GM23338 (cell line): ENCODE data around the gene EXO1. TPM values are rescaled to one million over a fixed set of nuclear protein-coding genes. Genes with fewer than 3 reads are reported as not detected.

Experiments
- ATAC-seq: fragments of 200-7000 bp; cut with Tn5 transposase; 3 replicates; pipeline ENCODE4 v1.9.1; 2020
- DNase-seq: peaks from one replicate; pipeline ENCODE4 v3.0.0-alpha.2; 2015; ENCODE audit warnings: low spot score
- H2AFZ ChIP-seq: fragments of 200-600 bp; sonication (generic); 2 replicates; pipeline ENCODE4 v1.8.0; 2016; ENCODE audit warnings: antibody characterized with exemption, mild to moderate bottlenecking, moderate library complexity
- H3F3A ChIP-seq: fragments of 200-600 bp; sonication (generic); replicated peaks from 2 replicates; pipeline ENCODE4 v1.8.0; 2017; ENCODE audit warnings: antibody characterized with exemption, mixed run types, low read depth
- H3K27ac ChIP-seq: fragments of 200-600 bp; sonication (generic); 2 replicates; pipeline ENCODE4 v1.6.1; 2016; ENCODE audit warnings: low read depth
- H3K27me3 ChIP-seq: fragments of 200-600 bp; sonication (generic); 2 replicates; pipeline ENCODE4 v1.8.0; 2016; ENCODE audit warnings: mild to moderate bottlenecking, mixed run types, moderate library complexity; ENCODE audit not compliant: insufficient read depth
- H3K36me3 ChIP-seq: fragments of 200-600 bp; sonication (generic); 2 replicates; pipeline ENCODE4 v1.8.0; 2016; ENCODE audit warnings: mild to moderate bottlenecking; ENCODE audit not compliant: insufficient read depth
- H3K4me1 ChIP-seq: fragments of 200-600 bp; sonication (generic); 2 replicates; pipeline ENCODE4 v1.8.0; 2016; ENCODE audit warnings: mild to moderate bottlenecking, moderate library complexity; ENCODE audit not compliant: insufficient read depth
- H3K4me2 ChIP-seq: fragments of 200-600 bp; sonication (generic); 2 replicates; pipeline ENCODE4 v1.7.1; 2017; ENCODE audit warnings: mixed run types
- H3K4me3 ChIP-seq: fragments of 200-600 bp; sonication (generic); 2 replicates; pipeline ENCODE4 v1.6.1; 2016; ENCODE audit warnings: mixed run types
- H3K79me2 ChIP-seq: fragments of 200-600 bp; sonication (generic); replicated peaks from 2 replicates; pipeline ENCODE4 v1.8.0; 2017; ENCODE audit warnings: mild to moderate bottlenecking; ENCODE audit not compliant: insufficient read depth
- H3K9me2 ChIP-seq: fragments of 200-600 bp; sonication (generic); 2 replicates; pipeline ENCODE4 v1.8.0; 2017; ENCODE audit not compliant: insufficient read depth
- H4K20me1 ChIP-seq: fragments of 200-600 bp; sonication (generic); replicated peaks from 2 replicates; pipeline ENCODE4 v1.8.0; 2017; ENCODE audit warnings: mild to moderate bottlenecking; ENCODE audit not compliant: insufficient read depth
- H3K27ac Mint-ChIP-seq: 2 replicates; pipeline ENCODE4 v1.8.0; 2020; ENCODE audit warnings: inconsistent platforms, mild to moderate bottlenecking, moderate library complexity, mixed read lengths
- H3K27me3 Mint-ChIP-seq: 3 replicates; pipeline ENCODE4 v1.8.0; 2022; ENCODE audit warnings: low read depth, mild to moderate bottlenecking, moderate library complexity, mixed read lengths, inconsistent platforms; ENCODE audit not compliant: insufficient read depth, poor library complexity
- H3K36me3 Mint-ChIP-seq: 3 replicates; pipeline ENCODE4 v1.8.0; 2021; ENCODE audit warnings: low read depth, mild to moderate bottlenecking, inconsistent platforms, moderate library complexity, mixed read lengths
- H3K4me1 Mint-ChIP-seq: 3 replicates; pipeline ENCODE4 v1.8.0; 2020; ENCODE audit warnings: mild to moderate bottlenecking, inconsistent platforms, mixed read lengths
- H3K4me3 Mint-ChIP-seq: 3 replicates; pipeline ENCODE4 v1.8.0; 2021; ENCODE audit warnings: moderate library complexity, mild to moderate bottlenecking, inconsistent platforms, mixed read lengths
- H3K9me3 Mint-ChIP-seq: 3 replicates; pipeline ENCODE4 v1.8.0; 2020; ENCODE audit warnings: moderate library complexity, mild to moderate bottlenecking, inconsistent platforms, mixed read lengths
- CREB1 ChIP-seq: fragments of 250-450 bp; sonication (Bioruptor Pico); IDR thresholded peaks from 2 replicates; pipeline ENCODE4 v1.5.0; 2020; ENCODE audit warnings: low read depth, mild to moderate bottlenecking, moderate library complexity
- ETS1 ChIP-seq: IDR thresholded peaks from 2 replicates; pipeline ENCODE4 v1.6.1; 2016; ENCODE audit warnings: antibody characterized with exemption
- EZH2 ChIP-seq: fragments of 200-600 bp; sonication (generic); IDR thresholded peaks from one replicate; pipeline ENCODE4 v1.8.0; 2017; ENCODE audit warnings: antibody characterized with exemption, mild to moderate bottlenecking, low read depth; ENCODE audit not compliant: unreplicated experiment
- EZH2phosphoT487 ChIP-seq: fragments of 200-600 bp; sonication (generic); IDR thresholded peaks from one replicate; pipeline ENCODE4 v1.8.1; 2018; ENCODE audit warnings: antibody characterized with exemption; ENCODE audit not compliant: unreplicated experiment
- NANOG ChIP-seq: IDR thresholded peaks from 2 replicates; pipeline ENCODE4 v1.6.1; 2016; ENCODE audit warnings: antibody characterized with exemption, borderline replicate concordance
- POLR2AphosphoS5 ChIP-seq: IDR thresholded peaks from 2 replicates; pipeline ENCODE4 v1.6.1; 2016; ENCODE audit warnings: antibody characterized with exemption, low read depth
- STAT1 ChIP-seq: IDR thresholded peaks from one replicate; pipeline ENCODE4 v1.6.1; 2016; ENCODE audit warnings: antibody characterized with exemption; ENCODE audit not compliant: unreplicated experiment
- ZNF114 ChIP-seq: fragments of 250-450 bp; sonication (Bioruptor Pico); IDR thresholded peaks from 2 replicates; pipeline ENCODE4 v1.5.0; 2020; ENCODE audit warnings: mild to moderate bottlenecking, moderate library complexity
- ZNF331 ChIP-seq: fragments of 250-450 bp; sonication (Bioruptor Pico); IDR thresholded peaks from 2 replicates; pipeline ENCODE4 v1.5.0; 2020; ENCODE audit warnings: low read depth, mild to moderate bottlenecking, moderate library complexity
- ZNF462 ChIP-seq: fragments of 250-450 bp; sonication (Bioruptor Pico); IDR thresholded peaks from 2 replicates; pipeline ENCODE4 v1.5.0; 2020; ENCODE audit warnings: mild to moderate bottlenecking, moderate library complexity
- polyA plus RNA-seq: library from polyadenylated mRNA; unstranded; fragments of >200 nt; fragmentation: Nextera tagmentation; extraction: Ambion mirVana; gene quantifications from 2 replicates; pipeline ENCODE4 v1.2.1, GENCODE V29; 2016
- total RNA-seq: library from RNA; depleted of rRNA; stranded (reverse); fragments of >200 nt; shearing (Covaris generic); gene quantifications from 2 replicates; pipeline ENCODE4 v1.2.3, GENCODE V29; 2014
- TF ChIP-seq, protein P1 (sequence below), 2 experiments: fragments of 200-600 bp in 1 of 2; sonication (generic) in 1 of 2; conservative IDR thresholded peaks; 2 replicates each; pipeline versions ENCODE4 v1.5.1 to v1.6.1; 2016 to 2017; ENCODE audit warnings: antibody characterized with exemption in 2 of 2, low read depth in 2 of 2, mild to moderate bottlenecking in 2 of 2, moderate library complexity in 1 of 2

EXO1 gene
- total and polyA plus RNA-seq, 2 experiments from 2014 or later = 16.2 to 34.0 TPM

- TF ChIP-seq ZNF462 = no peak
- no peak for TF ChIP-seq EZH2
Observed at GRCh38 chr1:241846375-241846774, 1.6 kb upstream of the EXO1 start (continued).

- no peaks in the 10 kb centered on the region for H3K9me3 Mint-ChIP-seq
- Histone ChIP-seq H3K27ac (peak overlapping the region; percentile 86), H3K9me2 (no peaks in the 10 kb centered on the region)
- no peak for TF ChIP-seq NANOG
- TF ChIP-seq POLR2AphosphoS5 = no peak
- no peak for TF ChIP-seq ZNF114 (CRISPR knock-in tag)
- no peak for TF ChIP-seq ETS1
- no peak for TF ChIP-seq EZH2
- no peak for TF ChIP-seq ZNF331 (CRISPR knock-in tag)
- no peak for TF ChIP-seq STAT1
- TF ChIP-seq EZH2phosphoT487 = no peak
- TF ChIP-seq CREB1 (CRISPR knock-in tag) = no peak
- TF ChIP-seq, protein P1, sequence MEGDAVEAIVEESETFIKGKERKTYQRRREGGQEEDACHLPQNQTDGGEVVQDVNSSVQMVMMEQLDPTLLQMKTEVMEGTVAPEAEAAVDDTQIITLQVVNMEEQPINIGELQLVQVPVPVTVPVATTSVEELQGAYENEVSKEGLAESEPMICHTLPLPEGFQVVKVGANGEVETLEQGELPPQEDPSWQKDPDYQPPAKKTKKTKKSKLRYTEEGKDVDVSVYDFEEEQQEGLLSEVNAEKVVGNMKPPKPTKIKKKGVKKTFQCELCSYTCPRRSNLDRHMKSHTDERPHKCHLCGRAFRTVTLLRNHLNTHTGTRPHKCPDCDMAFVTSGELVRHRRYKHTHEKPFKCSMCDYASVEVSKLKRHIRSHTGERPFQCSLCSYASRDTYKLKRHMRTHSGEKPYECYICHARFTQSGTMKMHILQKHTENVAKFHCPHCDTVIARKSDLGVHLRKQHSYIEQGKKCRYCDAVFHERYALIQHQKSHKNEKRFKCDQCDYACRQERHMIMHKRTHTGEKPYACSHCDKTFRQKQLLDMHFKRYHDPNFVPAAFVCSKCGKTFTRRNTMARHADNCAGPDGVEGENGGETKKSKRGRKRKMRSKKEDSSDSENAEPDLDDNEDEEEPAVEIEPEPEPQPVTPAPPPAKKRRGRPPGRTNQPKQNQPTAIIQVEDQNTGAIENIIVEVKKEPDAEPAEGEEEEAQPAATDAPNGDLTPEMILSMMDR (conservative IDR thresholded peaks at IDR 0.05; ENCODE audit: low read depth in 2 of 2) = no peak
Observed at GRCh38 chr1:241846862-241847539, 1.0 kb upstream of the EXO1 start.

More at GRCh38 chr1:241846862-241847539, 1.0 kb upstream of the EXO1 start:
- H3K4me1 ChIP-seq = peaks cover 16% of the 10 kb centered on the region; the same call in 1 of the 2 replicates
- peaks cover 33% of the 10 kb centered on the region for H3K79me2 ChIP-seq
- H2AFZ ChIP-seq = peak overlapping the region; percentile 75
- peak overlapping the region; percentile 77 for H3K4me2 ChIP-seq
- H3K27me3 Mint-ChIP-seq = peaks cover 6% of the 10 kb centered on the region
- peaks cover 27% of the 10 kb centered on the region for H3K36me3 Mint-ChIP-seq
- no peak for DNase-seq
- H3F3A ChIP-seq = no peaks in the 10 kb centered on the region
- H3K4me1 Mint-ChIP-seq = peaks cover 16% of the 10 kb centered on the region
- H4K20me1 ChIP-seq = peaks cover 12% of the 10 kb centered on the region; the same call in 1 of the 2 replicates
- no peak for ATAC-seq
- peak overlapping the region; percentile 93 for H3K4me3 ChIP-seq
- H3K4me3 Mint-ChIP-seq = peak overlapping the region; percentile 92
- no peaks in the 10 kb centered on the region for H3K27me3 ChIP-seq
- H3K36me3 ChIP-seq = peaks cover 13% of the 10 kb centered on the region; the same call in 1 of the 2 replicates
- H3K27ac Mint-ChIP-seq = peak overlapping the region; percentile 99
